Stimulated activated CD4-positive, alpha-beta T cell treated with anti-CD3 and anti-CD28 coated beads, Interleukin-15, amount 100 ng/mL, for 24 hours (primary cell): ENCODE measurements around the gene CYP27B1.

Experiments used
- DNase-seq: peaks from one replicate; pipeline ENCODE4 v3.0.0-alpha.2; 2020

Gene CYP27B1

DNA sequence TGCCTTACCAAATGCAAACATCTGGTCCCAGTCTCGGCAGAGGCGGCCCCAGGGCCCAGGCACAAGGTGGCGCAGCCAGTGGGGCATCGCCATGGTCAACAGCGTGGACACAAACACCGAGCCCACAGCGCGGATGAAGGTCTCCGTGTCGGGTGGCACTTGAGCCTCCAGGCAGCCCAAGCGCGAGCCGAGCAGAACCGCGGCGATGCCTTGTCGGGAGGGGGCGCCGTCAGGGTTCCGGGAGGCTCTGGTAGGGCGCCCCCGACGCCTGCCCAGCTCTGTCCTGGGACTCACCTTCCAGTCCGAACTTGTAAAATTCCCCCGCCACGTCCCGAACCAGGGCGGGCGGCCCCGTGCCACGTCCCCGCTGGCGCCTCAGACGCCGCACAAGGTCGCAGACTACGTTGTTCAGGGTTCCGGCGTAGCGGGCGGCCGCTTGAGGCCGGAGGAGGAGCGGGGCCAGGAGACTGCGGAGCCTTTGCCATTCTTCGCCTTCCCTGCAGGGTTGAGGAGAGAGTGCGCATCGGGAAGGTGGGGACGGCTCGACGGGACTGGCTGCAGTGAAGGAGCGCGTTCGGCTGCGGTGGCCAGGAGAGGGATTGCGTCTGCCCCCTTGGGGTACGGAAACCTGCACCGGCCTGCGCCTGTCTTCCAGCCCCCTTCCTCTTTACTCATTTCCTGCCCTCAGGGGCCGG, 1.7 kb downstream of the CYP27B1 start:
- peak; percentile 80 for DNase-seq

DNA sequence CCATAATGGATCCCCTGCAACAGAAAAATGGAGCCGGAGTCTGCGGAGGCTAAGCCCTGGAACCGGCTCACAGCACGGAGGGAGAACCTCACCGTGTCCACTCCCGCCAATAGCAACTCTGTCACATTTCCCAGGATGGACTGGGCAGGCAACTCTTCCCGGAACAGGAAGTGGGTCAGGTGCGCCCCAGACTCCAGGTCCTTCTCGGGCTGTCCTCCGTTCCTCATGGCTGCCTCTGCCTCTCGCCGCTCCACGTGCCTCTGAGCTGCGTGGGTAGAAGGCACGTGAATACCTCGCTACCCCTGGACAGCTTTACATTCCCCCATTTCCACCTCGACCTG, 2.2 kb downstream of the CYP27B1 start:
- DNase-seq: peak; percentile 57

DNA sequence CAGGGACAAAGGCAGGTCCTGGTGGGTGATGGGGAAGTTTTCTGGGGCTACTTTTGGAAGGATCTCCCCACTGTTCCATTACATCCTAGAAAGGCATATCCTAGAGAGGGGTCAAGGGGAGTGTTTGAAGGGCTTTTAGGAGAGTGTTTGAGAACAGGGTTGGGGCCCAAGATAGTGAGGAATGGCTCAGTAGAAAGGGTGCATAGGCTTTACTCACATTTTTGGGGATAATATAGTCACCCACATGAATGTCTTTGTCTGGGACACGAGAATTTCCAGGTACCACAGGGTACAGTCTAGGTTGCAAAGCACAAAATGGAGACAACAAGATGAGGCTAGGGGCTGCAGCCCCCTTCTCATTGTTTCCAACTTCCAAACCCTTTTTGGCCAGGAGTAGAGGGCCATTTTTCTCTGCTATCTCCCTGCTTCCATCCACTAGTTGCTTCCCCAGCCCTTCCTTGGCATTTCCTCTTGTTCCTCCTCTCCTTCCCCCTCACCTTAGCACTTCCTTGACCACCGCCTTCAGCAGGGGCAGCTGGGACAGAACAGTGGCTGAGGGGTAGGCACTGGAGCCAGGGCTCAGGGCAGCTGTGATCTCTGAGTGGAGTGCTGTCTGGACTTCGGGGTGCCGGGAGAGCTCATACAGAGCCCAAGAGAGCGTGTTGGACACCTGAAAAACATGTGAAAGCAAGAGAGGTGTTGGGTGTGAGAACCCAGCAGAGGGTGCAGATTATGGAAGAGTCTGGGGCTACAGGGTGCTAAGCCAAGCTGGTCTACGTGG, 2.8 kb downstream of the CYP27B1 start:
- DNase-seq: no peak

DNA sequence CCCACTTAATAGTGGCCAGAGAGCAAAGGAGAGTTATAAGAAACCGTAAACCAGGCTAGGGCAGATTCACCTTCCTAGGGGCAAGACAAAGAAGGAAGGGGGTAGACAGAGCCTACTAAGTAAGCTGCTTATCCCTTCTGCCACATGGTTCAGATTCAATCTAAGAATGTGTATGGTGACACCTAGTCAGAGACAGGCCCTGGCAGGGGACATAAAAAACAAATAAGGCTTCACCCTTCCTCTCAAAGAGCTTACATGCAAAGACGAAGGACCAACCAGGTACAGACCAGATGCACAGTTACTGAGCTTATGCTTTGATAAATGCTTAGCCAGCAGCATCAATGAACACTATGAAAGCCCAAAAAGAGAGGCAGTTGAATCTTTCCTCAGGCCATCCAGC, 4.4 kb downstream of the CYP27B1 start:
- DNase-seq: no peak

DNA sequence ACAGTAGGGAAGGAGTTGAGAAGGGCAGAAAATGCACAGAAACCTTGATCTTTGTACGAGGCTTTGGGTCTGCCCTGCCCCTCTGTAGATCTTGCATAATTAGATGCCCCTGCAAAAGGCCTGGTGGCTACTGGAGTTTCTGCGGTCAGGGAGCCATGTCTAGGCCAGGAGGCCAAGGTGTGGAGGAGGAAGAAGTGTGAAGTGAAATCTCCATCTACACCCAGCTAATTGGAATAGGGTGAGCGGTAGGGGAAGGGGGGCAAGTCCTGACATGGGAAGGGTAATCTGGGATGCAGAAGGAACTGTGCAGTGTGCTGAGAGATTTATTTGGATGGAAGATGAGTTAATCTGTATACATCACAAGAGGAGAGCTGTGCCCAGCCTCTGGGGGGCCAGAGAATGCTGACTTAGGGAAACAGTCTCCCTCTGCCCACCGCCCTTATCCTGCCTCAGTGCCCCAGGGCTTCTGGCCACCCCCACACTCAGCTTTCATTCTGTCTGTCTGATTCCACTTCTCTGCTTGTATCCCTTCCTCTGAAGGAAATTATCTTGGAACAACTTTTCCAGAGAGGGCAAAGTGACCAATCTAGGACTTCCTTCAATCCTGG, 5.4 kb downstream of the CYP27B1 start:
- DNase-seq: no peak

DNA sequence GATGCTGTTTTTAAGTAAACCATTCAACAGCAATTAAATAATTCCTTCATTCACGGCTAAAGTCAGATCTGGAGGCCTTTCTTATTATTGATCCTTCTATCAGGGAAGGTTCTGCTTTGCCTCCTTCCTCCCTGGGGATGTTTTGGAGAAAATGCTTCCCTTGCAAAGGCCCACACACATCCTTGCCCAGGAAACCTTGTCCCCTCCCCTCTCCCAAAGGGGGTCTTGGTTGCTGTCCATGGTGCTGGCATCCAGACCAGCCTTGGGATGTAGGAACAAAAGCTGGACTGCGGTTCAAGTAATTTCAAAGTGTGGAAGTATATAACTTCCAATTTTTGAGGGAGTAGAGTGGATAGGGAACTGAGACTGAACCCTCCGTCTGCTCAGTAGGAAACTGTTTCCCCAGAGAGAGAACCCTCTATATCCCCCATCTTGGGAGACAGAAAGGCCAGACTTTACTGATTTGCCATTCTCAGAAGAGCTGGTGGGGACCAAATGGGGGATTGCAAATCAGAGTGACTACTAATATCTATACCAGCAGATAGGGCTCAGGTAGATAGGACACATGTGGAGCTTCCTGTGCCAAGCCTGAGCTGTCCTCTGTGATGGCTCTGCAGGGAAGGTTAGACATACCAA, 6.4 kb downstream of the CYP27B1 start:
- DNase-seq: no peak

DNA sequence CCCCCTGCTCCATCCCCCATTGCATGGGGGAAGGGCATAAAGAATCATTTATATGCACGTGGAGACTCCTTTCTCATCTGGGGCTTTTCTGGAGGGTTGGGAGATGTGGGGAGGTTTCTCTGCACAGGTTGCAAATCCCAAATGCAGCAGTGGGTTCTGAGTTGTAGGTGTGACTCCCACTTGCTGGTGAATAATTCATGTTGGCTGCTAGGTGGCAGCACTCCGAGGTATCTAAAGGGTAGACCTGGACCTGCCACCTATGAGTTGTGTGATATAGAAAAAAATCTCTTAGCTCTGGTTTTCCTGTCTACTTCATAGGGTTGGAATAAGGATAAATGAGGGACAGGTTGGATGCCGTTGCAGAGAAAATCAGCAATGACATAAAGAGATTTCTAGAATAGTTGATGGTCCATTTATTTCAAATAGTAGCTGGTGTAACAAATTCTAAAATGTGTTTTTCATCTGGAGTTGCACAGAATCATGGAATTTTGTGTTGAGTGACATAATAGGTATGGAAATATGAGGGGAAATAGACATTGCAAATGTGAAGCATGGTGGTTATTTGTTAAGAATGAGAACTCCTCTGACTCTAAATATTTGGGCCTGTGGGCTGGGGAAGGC, 7.4 kb downstream of the CYP27B1 start:
- DNase-seq: peak; percentile 53

DNA sequence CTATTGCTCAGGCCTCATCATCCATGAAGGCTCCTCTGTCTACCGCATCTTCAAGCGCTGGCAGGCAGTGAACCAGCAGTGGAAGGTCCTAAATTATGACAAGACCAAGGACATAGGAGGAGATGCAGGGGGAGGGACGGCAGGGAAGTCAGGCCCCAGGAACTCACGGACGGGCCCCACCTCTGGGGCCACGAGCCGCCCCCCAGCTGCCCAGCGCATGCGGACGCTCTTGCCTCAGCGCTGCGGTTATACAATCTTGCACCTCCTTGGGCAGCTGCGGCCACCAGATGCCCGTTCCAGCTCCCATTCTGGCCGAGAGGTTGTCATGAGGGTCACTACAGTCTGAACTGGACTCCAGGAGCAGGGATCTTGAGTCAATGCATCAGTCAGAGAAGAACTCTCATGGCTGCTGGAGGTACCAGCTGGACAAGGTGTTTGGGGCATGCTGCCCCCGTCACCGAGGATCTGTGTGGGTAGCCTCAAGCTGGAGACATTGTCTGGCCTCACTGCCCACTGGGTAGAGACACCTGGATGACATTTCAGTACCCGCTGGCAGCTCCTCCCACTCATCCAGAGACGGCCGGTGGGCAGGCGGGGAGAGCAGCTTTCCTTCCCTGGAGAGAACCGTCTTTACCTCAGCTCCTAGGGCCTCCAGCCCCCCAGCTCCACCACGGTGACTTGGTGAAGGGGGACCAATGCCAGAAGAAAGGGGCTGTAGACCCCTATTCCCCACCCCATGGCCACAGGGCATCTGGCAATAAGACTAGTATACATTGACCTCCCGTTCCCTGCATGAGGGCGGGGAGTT, 8.1 kb downstream of the CYP27B1 start:
- no peak for DNase-seq

DNA sequence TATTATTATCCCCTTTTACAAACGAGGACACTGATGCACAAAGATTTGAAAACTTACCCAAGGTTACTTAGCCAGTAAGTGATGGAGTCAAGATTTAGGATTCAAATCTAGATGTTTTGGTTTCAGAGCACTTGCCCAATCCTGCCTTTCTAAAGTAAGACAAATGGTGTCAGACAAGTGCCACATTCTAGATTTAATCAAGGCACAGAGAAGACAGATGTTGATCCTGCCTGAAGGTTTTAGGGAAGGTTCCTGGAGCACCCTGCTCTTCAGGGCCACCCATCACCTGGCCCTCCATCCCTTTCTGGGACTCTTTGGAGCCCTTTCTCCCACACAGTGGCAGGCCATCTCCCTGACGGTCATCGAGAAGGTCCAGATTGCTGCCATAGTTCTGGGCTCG, 9.1 kb downstream of the CYP27B1 start:
- no peak for DNase-seq

DNA sequence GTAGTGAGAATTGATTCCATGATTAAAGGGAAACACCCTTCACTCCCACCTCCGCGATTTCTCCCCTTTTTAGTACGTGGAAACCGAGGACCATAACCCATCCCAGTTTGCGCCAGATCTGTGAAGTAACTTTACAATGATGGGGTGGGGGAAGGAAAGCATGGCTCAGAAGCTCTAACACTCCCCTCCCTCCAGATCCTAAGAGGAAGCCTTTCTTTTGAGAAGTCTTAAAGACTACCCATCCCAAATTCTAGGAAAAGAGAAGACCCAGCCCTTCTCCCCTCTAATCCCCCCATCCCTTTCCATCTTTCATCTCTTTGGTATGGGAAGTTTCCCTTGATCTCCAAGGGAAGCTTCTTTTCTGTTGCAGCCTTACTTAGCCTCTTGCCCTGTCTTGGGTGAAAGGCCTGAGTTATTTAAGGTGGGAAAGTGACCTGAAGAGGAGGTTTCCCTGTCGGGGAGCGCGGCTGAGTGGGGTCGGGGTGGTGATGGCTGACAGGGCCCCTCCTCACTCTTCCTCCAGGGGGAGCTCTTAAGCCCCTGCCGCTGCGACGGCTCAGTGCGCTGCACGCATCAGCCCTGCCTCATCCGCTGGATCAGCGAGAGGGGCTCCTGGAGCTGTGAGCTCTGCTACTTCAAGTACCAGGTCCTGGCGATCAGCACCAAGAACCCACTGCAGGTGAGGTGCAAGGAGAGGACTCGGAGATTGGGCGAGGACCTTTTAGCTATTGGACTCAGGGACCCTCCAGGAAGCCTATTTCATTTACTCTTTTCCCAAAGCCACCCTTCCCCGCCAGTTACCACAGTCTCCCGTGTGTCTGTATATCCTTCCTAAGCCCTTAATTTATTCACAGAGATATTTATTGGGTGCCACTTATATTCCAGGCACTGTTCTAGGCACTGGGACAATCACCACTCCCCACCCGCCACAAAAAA, 10.2 kb downstream of the CYP27B1 start:
- peak; percentile 81 for DNase-seq

DNA sequence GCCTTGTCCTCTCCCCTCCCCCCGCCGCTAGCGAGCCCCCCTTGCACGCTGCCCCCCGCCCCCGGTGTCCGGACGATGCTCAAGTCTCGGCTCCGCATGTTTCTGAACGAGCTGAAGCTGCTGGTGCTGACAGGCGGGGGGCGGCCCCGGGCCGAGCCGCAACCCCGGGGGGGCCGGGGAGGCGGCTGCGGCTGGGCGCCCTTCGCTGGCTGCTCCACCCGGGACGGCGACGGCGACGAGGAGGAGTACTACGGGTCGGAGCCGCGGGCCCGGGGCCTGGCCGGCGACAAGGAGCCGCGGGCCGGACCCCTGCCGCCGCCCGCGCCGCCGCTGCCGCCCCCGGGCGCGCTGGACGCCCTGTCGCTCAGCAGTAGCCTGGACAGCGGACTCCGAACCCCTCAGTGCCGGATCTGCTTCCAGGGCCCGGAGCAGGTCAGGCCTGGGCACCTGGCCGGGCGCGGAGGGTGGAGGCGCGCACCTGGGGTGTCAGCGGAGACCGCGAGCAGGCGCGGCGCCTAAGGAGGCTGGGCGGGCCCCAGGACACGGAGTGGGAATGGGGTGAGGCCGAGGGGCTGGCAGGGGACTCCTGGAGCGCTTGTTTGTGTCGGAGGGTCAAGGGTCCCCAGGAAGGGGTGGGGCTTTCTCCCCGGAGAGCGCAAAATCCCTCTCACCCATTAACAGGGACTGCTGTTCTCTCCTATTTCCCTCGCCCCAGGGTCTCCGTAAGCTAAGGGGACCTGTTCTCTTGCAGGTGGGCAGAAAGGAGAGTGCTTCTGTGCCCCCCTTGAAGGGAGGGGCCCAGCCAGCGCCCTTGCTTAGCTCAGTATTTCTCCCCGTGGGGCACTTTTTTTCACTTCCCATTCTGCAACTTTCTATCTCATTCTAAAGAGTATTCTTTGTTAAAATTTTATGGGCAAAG, 11.2 kb downstream of the CYP27B1 start:
- peak; percentile 47 for DNase-seq

DNA sequence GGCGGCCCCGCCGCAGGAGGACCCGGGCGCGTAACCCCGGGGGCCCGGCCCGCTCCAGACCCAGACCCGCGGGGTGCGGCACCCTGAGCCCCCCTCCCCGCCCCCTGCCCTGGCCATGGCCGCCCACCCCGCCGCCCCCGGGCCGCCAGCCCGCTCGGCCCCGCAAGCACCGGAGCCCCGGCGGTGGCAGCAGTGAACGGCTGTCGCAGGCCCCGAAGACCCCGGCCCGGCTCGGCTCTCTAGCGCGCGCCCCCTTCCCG, 11.8 kb downstream of the CYP27B1 start:
- DNase-seq: no peak

DNA sequence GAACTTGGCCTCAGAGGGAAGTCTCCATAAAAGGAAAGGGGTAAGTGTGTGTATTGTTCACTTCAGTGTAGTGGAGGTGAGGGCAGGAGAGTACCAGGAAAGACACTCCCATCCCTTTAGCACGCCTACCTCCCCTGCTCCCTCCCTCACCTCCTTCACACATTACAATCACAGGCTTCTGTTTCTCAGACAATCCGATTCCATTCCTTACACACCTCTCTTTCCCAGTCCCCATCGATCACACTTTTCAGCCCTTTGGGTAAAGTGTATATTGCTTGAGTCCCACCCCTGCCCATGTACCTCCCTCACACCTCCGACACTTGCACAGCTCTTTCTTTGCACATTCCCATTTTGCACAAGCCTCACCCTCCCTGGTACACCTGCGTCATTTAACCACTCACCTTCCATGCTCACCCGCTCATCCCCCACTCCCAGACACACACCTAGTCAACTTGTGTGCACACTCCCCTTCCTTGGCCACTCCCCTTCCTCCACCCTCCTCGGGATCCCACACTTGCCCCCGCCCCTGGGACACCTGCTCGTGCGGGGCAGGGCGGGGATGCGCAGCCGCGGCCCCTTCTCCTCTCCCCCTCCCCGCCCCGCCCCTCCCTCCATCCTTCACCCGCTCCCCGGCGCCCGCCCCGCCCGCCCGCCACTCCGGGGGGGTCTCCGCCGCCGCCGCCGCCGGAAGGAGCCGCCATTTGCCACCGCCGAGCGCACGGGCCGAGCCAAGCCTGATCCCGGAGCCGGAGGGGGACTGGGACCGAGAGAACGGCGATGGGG, 12.3 kb downstream of the CYP27B1 start, which contains the start of gene MARCHF9:
MARCHF9 (plus strand) TSS at position 693 of the 783 bp plus-strand sequence. CDS start 426 bp downstream, outside the sequence.
- peak; percentile 94 for DNase-seq

DNA sequence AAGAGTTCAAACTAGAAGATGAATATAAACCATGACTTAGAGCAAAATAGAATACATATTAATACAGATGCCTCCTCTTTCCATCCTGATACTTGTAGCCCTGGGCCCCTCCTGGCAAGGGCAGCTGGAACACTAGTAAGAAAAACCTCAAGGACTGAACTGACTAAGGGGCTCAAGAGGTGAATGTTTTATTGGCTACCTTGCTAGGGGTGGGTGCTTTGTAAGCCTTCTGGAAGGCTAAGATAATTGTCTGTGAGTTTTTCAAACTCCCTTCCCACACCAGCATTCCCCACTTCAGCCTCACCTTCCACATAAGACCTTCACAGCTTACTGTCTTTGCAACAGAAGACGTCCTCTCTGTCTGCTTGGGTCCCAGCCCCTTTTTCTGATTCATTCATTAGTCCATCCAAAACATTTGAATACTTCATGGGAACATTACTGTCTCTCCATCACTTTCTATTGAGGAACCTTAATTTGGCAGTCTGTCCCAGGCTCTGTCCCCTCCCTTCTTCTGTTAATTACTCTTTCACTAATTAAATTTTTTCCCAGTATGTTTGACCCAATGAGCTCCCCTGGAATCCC, 13.0 kb downstream of the CYP27B1 start:
- no peak for DNase-seq

DNA sequence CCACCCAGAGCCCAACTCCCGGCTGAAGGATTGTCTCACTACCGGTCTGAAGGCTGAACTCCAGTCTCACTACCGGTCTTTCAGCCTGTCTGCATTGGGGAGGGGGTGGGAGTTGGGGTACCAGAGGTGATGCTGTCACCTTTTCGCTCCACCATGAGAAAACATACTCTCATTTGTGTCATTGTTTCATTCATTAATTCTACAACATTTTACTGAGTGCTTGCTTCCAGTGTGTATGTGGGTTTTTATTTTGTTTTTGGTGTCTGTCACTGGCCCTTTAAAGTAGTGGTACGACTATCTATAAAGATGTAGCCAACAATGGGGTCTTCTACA, 14.2 kb downstream of the CYP27B1 start:
- no peak for DNase-seq

DNA sequence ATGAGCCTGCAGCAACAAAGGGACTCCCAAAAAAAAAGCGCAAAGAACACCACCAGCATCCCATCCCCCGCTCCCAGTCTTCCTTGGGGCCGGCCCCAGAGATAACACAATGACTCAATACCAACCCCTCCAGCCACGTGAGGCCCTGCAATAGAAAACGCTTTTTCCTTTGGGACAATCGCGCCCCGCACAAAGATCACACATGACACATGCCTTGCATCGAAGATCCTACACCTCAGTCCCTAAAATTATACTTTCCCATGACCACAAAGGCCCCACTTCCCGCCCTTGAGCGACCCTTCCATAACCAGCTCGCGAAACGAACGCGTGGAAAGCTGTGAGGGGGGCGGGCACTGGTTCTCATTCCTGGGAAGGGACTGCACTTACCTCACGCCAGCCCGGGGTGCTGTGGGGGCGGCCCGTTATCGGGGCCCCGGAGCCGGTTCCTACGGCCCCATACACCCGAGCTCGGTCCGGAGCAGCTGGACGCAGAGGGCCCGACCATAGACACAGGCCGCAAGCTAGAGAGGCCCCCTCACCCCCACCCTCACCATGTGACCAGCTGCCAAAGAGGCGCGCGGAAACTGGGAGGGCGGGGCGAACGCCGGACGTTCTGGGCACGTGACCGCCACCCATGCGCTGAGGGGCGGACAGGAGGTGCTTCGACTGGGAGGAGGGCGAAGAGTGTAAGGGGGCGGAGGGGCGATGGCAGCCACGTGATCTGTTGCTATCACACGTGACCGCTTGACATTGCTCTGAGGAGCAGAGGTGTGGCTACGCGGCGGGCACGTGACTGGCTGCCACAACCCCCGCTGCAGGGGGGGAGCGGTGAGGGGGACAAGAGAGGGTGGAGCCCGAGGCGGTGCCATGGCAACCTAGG, 14.8 kb downstream of the CYP27B1 start, which contains the start of gene CDK4:
CDK4 (minus strand) TSS at position 523 of the 880 bp plus-strand sequence. CDS start 593 bp downstream, outside the sequence.
- DNase-seq: peak; percentile 99

DNA sequence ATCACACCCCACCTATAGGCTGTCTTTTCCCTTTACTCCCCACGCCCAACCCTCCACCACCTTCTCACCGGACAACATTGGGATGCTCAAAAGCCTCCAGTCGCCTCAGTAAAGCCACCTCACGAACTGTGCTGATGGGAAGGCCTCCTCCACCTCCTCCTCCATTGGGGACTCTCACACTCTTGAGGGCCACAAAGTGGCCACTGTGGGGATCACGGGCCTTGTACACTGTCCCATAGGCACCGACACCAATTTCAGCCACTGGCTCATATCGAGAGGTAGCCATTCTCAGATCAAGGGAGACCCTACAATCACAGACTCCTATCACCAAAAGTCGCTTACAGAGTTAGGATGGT, 15.5 kb downstream of the CYP27B1 start:
- DNase-seq: no peak
